ENCODE measurements around the gene PAK5. TPM values are rescaled to one million over a fixed set of nuclear protein-coding genes. Genes with fewer than 3 reads are reported as not detected.

Gene PAK5
- polyA plus RNA-seq, 1 of the 3 experiments (the other 2 are of a cell fraction), result 0.03 TPM

GRCh38 chr20:9761476-9761875 is 77.4 kb downstream of the PAK5 start:
- ChIA-PET POLR2A (no interaction called here), CTCF (no interaction called here)
- Histone ChIP-seq H3F3A (replicated peaks; ENCODE audit: insufficient read depth) (no peaks in the 10 kb centered on the region), H3K27me3 (ENCODE audit: insufficient read depth) (no peaks in the 10 kb centered on the region), H3K4me1 (ENCODE audit: control insufficient read depth in 1 of 2, insufficient read depth in 2 of 2, low read depth in 1 of 2, low read length in 1 of 2) (peaks cover 0 to 9% of the 10 kb centered on the region in 2 experiments; a peak in 2 of 4 replicates), H3K9ac (no peak overlapping the region), H3K4me3 (ENCODE audit: low read depth in 2 of 2, low read length in 1 of 2) (no peak overlapping the region), H3K27ac (ENCODE audit: low read depth in 2 of 2, low read length in 1 of 2) (no peak overlapping the region), H4K20me1 (ENCODE audit: insufficient read depth) (no peaks in the 10 kb centered on the region), H3K9me3 (no peaks in the 10 kb centered on the region), H2AFZ (ENCODE audit: low read depth) (no peak overlapping the region), H3K36me3 (replicated peaks in 1 of 2; ENCODE audit: control insufficient read depth in 1 of 2, insufficient read depth in 2 of 2, low read length in 1 of 2) (no peaks in the 10 kb centered on the region), H3K4me2 (no peak overlapping the region), H3K9me2 (no peaks in the 10 kb centered on the region; the same call in 1 of the 2 replicates), H3K79me2 (ENCODE audit: insufficient read depth) (no peaks in the 10 kb centered on the region)
- TF ChIP-seq NRF1 (IDR thresholded peaks at IDR 0.05; ENCODE audit: low read depth, low read length), result no peak
- TF ChIP-seq FOXM1 (IDR thresholded peaks at IDR 0.05; ENCODE audit: low read depth), result no peak
- TF ChIP-seq SIN3A (IDR thresholded peaks at IDR 0.05; ENCODE audit: borderline replicate concordance, low read depth, low read length), result no peak
- TF ChIP-seq ELF1 (IDR thresholded peaks at IDR 0.05), result no peak
- TF ChIP-seq TEAD4 (IDR thresholded peaks at IDR 0.05; ENCODE audit: borderline replicate concordance, insufficient read depth), result no peak
- TF ChIP-seq FOXJ3 (CRISPR knock-in tag; IDR thresholded peaks at IDR 0.05), result no peak
- no peak for TF ChIP-seq USF2 (IDR thresholded peaks at IDR 0.05; ENCODE audit: borderline replicate concordance, low read depth, low read length)
- no peak for TF ChIP-seq ZBTB33 (IDR thresholded peaks at IDR 0.05; ENCODE audit: borderline replicate concordance, low read depth)
- TF ChIP-seq CTCF (IDR thresholded peaks at IDR 0.05), result no peak
- TF ChIP-seq MAX (IDR thresholded peaks at IDR 0.05; ENCODE audit: low read depth), result no peak
- no peak for TF ChIP-seq PBX3 (IDR thresholded peaks at IDR 0.05)
- 8% methylated on average over 1 of the region's 1 CpG for WGBS (ENCODE audit: low lambda C conversion rate)
- DNase-seq, result no peak

All from SK-N-SH (cell line).